ENCODE data around the gene RFX4.

DNA sequence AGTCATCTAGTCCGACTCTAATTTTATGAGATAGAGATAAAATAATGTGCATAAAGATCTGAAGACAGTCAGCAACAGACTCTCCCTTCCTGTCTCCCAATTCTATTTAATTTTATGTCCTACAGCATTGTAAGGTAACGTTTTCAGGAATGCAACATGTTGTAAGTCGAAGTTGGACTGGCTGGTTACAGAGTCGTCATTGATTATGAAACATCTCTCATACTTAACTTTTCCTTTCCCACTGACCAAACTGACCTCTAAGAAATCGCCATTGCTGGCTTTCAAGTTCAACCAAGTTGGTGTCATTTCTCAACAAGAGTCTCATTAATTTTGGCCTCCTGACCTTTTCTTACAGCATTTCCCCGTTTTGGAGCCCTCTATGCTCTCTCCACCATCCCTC is 186.7 kb downstream of the RFX4 start:
- TF ChIP-seq, protein P1, sequence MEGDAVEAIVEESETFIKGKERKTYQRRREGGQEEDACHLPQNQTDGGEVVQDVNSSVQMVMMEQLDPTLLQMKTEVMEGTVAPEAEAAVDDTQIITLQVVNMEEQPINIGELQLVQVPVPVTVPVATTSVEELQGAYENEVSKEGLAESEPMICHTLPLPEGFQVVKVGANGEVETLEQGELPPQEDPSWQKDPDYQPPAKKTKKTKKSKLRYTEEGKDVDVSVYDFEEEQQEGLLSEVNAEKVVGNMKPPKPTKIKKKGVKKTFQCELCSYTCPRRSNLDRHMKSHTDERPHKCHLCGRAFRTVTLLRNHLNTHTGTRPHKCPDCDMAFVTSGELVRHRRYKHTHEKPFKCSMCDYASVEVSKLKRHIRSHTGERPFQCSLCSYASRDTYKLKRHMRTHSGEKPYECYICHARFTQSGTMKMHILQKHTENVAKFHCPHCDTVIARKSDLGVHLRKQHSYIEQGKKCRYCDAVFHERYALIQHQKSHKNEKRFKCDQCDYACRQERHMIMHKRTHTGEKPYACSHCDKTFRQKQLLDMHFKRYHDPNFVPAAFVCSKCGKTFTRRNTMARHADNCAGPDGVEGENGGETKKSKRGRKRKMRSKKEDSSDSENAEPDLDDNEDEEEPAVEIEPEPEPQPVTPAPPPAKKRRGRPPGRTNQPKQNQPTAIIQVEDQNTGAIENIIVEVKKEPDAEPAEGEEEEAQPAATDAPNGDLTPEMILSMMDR (conservative IDR thresholded peaks at IDR 0.05; ENCODE audit: low read length): no peak
- TF ChIP-seq EZH2phosphoT487 (IDR thresholded peaks at IDR 0.05; ENCODE audit: borderline replicate concordance, low read depth, low read length): no peak
